DND-41 (cell line): ENCODE data around the gene KCNQ5.

Source experiments
- EZH2 ChIP-seq: IDR thresholded peaks from 3 replicates; pipeline ENCODE4 v1.6.1; 2012; ENCODE audit warnings: borderline replicate concordance, low read depth, mild to moderate bottlenecking, moderate library complexity, low read length, inconsistent platforms; ENCODE audit not compliant: severe bottlenecking
- TF ChIP-seq, protein P1 (sequence below): IDR thresholded peaks from 2 replicates; pipeline ENCODE4 v1.5.1; 2012; ENCODE audit warnings: borderline replicate concordance, low read length, moderate library complexity, mild to moderate bottlenecking; ENCODE audit not compliant: poor library complexity, severe bottlenecking; ENCODE audit errors: extremely low read depth

DNA sequence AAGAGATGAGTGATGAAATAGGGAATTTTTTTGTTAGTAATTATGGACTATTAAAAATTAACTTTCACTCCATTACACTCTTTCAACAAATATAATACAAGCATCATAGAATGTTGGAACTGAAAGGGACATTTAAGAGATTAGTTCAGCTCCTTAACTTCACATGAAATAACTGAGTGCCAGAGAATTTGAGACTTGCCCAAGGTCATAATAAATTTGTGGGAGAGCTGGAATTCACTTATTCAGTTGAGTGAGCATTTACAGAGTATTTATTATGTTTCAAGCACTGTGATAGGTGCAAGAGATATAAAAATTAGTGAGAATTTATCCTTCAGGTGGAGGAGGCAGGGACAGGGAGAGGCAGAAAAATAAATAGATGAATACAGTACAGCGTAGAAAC, 154.6 kb downstream of the KCNQ5 start:
- TF ChIP-seq, protein P1, sequence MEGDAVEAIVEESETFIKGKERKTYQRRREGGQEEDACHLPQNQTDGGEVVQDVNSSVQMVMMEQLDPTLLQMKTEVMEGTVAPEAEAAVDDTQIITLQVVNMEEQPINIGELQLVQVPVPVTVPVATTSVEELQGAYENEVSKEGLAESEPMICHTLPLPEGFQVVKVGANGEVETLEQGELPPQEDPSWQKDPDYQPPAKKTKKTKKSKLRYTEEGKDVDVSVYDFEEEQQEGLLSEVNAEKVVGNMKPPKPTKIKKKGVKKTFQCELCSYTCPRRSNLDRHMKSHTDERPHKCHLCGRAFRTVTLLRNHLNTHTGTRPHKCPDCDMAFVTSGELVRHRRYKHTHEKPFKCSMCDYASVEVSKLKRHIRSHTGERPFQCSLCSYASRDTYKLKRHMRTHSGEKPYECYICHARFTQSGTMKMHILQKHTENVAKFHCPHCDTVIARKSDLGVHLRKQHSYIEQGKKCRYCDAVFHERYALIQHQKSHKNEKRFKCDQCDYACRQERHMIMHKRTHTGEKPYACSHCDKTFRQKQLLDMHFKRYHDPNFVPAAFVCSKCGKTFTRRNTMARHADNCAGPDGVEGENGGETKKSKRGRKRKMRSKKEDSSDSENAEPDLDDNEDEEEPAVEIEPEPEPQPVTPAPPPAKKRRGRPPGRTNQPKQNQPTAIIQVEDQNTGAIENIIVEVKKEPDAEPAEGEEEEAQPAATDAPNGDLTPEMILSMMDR = no peak
- no peak for TF ChIP-seq EZH2
